NOMO-1 (cell line): ENCODE data around the gene FOXD4.
"Not testable (repeated sequence)": the region's sequence is repeated elsewhere in the genome, so short reads cannot be mapped to it uniquely, and the experiment has no call there.

ENCODE experiments used
- DNase-seq, 2 experiments: peaks; one replicate each; lab custom pipeline; 2025; ENCODE audit not compliant: unreplicated experiment in 2 of 2; lab: John Stamatoyannopoulos, UW

The FOXD4 gene

DNA sequence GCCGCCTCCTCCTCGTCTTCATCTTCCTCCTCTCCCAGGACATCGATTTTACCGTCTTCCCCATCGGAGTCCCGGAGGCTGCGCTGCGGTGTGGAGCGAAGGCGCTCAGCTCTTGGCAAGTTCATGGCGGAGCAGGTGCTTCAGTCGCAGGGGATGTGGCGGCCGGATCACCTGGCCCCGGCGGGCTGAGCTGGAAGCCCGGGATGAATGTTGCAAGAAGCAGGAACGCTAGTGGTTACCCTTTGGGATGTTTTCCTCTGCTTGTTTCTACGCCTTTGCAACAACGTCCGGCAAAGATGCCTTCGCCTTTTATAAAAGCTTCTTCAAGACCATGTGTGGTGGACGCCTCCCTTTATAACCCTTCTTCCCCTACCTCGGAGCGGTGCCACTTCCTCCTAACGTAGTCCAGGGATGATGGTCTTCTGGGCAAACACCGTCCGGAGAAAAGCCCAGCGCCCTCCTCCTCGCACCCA is at the start of gene FOXD4:
FOXD4 (minus strand) TSS at position 423 of the 473 bp plus-strand sequence; CDS start at position 125, 298 bp downstream.
- DNase-seq = not testable (repeated sequence)

- DNase-seq = not testable (repeated sequence)
Measured at GRCh38 chr9:159871-160270, 41.7 kb upstream of the FOXD4 start.

GRCh38 chr9:151173-151572 is 33.0 kb upstream of the FOXD4 start:
- DNase-seq = not testable (repeated sequence)

DNA sequence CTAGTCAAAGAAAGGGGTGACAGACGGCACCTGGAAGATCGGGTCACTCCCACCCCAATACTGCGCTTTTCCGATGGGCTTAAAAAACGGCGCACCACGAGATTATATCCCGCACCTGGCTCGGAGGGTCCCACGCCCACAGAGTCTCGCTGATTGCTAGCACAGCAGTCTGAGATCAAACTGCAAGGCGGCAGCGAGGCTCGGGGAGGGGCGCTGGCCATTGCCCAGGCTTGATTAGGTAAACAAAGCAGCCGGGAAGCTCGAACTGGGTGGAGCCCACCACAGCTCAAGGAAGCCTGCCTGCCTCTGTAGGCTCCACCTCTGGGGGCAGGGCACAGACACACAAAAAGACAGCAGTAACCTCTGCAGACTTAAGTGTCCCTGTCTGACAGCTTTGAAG is 21.7 kb upstream of the FOXD4 start:
- DNase-seq = not testable (repeated sequence)

DNA sequence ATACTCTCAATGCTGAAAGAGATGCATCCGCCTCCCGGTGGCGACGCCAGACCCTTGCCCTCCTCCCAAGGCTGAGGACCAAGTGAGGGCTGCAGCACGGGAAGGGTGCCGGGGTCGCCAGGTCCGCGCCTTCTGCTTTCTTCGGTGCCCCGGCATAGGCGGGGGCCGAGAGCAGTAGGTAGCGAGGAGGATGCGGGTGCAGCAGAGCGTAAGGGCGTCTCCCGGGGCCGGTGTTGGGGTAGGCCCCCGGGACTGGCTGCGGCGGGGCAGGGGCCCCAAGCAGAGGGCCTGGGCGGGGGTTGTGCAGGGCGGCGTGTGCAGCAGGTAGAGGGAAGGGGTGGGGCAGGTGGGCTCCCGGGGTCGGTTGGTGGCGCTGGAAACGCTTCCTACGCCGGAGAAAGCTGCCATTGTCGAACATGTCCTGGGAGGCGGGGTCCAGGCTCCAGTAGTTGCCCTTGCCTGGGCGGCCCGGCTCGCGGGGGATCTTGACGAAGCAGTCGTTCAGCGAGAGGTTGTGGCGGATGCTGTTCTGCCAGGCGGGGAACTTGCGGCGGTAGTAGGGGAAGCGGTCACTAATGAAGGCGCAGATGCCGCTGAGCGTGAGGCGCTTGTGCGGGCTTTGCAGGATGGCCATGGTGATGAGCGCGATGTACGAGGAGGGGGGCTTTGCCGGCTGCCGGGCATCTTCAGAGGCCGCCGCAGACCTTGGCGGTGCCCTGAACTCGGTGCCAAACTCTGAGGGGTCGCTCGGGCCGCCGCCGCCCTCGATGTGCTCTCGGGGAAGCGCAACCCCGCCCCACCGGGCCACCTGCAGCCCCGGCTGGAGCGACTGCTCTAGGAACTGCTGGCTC is 848 bp downstream of the FOXD4 start:
- DNase-seq = not testable (repeated sequence)

- DNase-seq = not testable (repeated sequence)
Measured at GRCh38 chr9:116239-117077, 1.8 kb downstream of the FOXD4 start.

GRCh38 chr9:115118-115451 is 3.1 kb downstream of the FOXD4 start:
- DNase-seq = not testable (repeated sequence)

DNA sequence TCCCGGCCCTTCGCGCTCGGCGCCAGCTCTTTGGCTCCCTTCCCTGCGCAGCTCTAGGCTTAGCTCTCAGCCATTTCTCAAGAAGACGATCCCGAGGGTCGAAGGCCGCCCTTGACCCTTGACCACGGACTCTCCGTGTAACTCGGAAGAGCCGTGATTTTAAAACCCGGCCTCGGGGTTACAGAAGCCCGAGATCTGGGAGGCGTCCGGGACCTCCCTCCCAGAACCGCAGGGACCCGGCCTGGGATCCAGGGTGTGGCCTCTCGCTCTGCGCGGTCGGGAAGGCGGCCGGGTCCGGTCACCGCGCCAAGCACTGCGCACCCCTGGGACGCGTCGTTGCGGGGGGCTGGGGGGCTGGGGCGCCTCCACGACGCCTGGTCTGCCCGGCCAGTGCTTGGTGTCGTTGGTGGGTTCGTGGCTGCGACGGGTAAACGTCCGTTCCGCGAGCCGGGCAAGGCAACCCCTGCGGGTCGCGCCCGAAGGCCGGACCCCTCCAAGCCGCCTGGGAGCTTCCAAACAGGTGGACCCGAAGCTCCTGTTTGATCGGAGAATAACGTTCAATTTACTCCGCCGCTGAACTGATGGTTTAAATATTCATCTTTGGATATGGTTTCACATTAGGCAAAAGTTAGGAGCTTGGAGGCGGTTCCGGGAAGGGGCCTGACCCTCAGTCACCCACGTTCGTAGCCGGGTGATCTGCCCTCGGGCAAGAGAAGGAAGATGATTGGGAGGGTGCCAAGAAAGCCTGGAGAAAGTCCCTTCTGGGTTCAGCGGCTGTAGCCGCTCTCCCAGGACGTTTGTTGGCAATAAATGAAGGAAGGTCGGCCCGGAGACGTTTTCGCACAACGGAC is 3.7 kb downstream of the FOXD4 start:
- DNase-seq = not testable (repeated sequence)

GRCh38 chr9:113468-114266 is 4.5 kb downstream of the FOXD4 start:
- DNase-seq = not testable (repeated sequence)

GRCh38 chr9:112589-113467 is 5.4 kb downstream of the FOXD4 start:
- not testable (repeated sequence) for DNase-seq

DNA sequence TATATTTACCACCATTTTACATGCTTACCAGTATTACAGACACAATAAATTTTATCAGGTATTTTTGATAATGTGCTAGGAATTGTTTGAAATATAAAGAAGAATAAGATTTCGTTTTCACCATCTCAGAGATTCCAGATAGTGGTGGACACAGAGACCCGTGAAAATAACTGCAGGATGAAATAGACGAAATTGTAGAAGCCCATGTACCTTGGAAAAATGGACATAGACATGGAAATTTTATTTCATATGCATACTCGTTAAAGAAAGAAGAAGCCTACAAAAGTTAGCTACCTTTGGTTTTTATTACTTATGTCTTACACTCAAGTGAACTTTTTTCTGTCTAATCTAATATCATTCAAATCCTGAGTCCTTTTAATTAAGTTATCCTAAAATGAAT is 7.5 kb downstream of the FOXD4 start:
- DNase-seq = not testable (repeated sequence)

GRCh38 chr9:109540-109939 is 8.7 kb downstream of the FOXD4 start:
- DNase-seq = not testable (repeated sequence)

GRCh38 chr9:108742-109495 is 9.3 kb downstream of the FOXD4 start:
- not testable (repeated sequence) for DNase-seq

DNA sequence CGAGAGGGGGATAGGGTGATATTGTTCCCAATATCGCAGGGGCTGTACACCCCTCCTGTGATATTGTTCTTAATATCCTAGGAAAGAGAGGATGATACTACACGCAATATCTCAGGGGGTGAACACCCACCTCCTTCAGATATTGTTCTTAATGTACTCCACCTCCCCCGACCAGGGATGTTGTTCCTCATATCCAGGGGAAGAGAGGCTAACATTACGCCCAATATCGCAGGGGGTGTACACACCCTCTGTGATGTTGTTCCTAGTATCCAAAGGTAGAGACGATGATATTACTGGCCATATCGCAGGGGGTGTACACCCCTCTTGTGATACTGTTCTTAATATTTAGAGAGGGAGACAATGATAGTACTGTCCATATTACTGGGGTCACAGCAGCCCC is 12.2 kb downstream of the FOXD4 start:
- DNase-seq = not testable (repeated sequence)

- not testable (repeated sequence) for DNase-seq
Measured at GRCh38 chr9:100430-100829, 17.8 kb downstream of the FOXD4 start.

DNA sequence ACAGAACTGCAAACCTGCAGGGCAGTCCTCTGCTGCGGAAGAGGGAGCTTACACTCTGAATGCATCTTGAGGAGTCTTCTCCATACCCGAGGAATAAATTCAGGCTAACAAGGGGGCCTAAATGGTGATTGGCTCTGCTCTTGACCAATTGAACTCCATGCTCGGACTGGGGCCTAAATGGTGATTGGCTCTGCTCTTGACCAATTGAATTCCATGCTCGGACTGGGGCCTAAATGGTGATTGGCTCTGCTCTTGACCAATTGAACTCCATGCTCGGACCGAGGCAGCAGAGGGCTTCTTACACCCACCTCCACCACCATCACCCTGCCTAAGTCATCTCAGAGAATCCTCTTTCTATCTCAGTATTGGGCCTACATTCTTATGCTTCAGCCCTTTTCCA is 18.4 kb downstream of the FOXD4 start:
- DNase-seq = not testable (repeated sequence)

GRCh38 chr9:98775-99174 is 19.4 kb downstream of the FOXD4 start:
- not testable (repeated sequence) for DNase-seq

GRCh38 chr9:94992-95391 is 23.2 kb downstream of the FOXD4 start:
- DNase-seq = not testable (repeated sequence)
